GM12892 (cell line): ENCODE results near the gene ZNF14.
"Not testable (repeated sequence)": the region's sequence is repeated elsewhere in the genome, so short reads cannot be mapped to it uniquely, and the experiment has no call there.

Experiments used
- DNase-seq: peaks from one replicate; pipeline ENCODE4 v3.0.0; 2011; ENCODE audit not compliant: insufficient read length
- FAIRE-seq: peaks from 2 replicates; lab custom pipeline; 2011; peaks lifted over from hg19 to GRCh38; lab: Jason Lieb, UNC
- POLR2A ChIP-seq: IDR thresholded peaks from 2 replicates; pipeline ENCODE4 v1.6.1; 2011; ENCODE audit warnings: low read depth, low read length, control low read depth
- POLR2AphosphoS5 ChIP-seq: IDR thresholded peaks from 2 replicates; pipeline ENCODE4 v1.6.1; 2011; ENCODE audit warnings: low read depth, low read length, control low read depth
- TAF1 ChIP-seq: IDR thresholded peaks from 2 replicates; pipeline ENCODE4 v1.6.1; 2011; ENCODE audit warnings: low read depth, mild to moderate bottlenecking, control low read depth, low read length, borderline replicate concordance

The ZNF14 gene

GRCh38 chr19:19697589-19697988 lies 35.3 kb downstream of the ZNF14 start:
- DNase-seq: no peak
- FAIRE-seq: no peak
- no peak for TF ChIP-seq POLR2AphosphoS5
- TF ChIP-seq POLR2A: no peak
- TF ChIP-seq TAF1: no peak

- no peak for TF ChIP-seq POLR2AphosphoS5
- no peak for TF ChIP-seq TAF1
- no peak for TF ChIP-seq POLR2A
- no peak for FAIRE-seq
- no peak for DNase-seq
Measured at GRCh38 chr19:19696386-19696785, 36.5 kb downstream of the ZNF14 start.

DNA sequence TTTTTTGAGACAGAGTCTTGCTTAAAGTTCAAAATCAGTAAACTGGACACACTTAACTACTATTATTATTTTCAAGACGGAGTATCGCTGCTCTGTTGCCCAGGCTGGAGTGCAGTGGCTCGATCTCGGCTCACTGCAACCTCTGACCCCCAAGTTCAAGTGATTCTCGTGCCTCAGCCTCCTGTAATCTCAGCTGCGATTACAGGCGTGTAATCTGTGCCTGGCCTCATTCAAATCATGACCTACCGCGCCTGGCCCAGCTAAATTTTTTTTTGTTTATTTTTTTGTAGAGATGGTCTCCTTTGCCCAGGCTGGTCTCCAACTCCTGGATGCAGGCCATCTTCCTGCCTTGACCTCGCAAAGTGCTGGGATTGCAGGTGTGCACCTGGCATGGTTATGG lies 41.2 kb downstream of the ZNF14 start:
- no peak for TF ChIP-seq POLR2A
- no peak for TF ChIP-seq POLR2AphosphoS5
- TF ChIP-seq TAF1: no peak
- DNase-seq (no peak), FAIRE-seq (no peak)

DNA sequence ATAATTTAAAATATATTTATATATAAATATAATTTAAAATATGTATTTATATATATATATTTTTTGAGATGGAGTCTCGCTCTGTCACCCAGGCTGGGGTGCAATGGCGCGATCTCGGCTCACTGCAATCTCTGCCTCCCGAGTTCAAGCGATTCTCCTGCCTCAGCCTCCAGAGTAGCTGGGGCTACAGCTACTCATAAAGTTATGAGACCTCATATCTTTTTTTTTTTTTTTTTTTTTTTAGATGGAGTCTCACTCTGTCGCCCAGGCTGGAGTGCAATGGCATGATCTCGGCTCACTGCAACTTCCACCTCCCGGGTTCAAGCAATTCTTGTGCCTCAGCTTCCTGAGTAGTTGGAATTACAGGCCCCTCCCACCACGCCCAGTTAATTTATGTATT lies 43.9 kb downstream of the ZNF14 start:
- FAIRE-seq, DNase-seq: not testable (repeated sequence)

- DNase-seq (no peak), FAIRE-seq (no peak)
- TF ChIP-seq POLR2AphosphoS5 (no peak), TAF1 (no peak), POLR2A (no peak)
Measured at GRCh38 chr19:19687090-19687489, 45.8 kb downstream of the ZNF14 start.

- FAIRE-seq (no peak), DNase-seq (no peak)
- TF ChIP-seq POLR2AphosphoS5 (no peak), TAF1 (no peak), POLR2A (no peak)
Measured at GRCh38 chr19:19686580-19686979, 46.3 kb downstream of the ZNF14 start.

DNA sequence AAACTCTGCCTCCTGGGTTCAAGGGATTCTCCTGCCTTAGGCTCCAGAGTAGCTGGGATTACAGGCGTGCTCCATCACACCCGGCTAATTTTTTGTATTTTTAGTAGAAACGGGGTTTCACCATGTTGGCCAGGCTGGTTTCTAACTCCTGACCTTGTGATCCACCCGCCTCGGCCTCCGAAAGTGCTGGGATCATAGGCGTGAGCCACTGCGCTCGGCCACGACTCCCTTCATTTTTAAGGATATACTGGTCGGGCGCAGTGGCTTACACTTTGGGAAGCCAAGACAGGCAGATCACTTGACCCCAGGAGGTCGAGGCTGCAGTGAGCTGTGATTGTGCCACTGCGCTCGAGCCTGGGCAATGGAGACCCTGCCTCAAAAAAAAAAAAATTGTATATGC lies 46.8 kb downstream of the ZNF14 start:
- not testable (repeated sequence) for DNase-seq, FAIRE-seq

GRCh38 chr19:19679176-19680073 lies 53.5 kb downstream of the ZNF14 start:
- no peak for FAIRE-seq
- TF ChIP-seq TAF1 (no peak), POLR2A (no peak), POLR2AphosphoS5 (no peak)
- no peak for DNase-seq

- DNase-seq: no peak
- TF ChIP-seq TAF1 (no peak), POLR2A (no peak), POLR2AphosphoS5 (no peak)
- FAIRE-seq: no peak
Measured at GRCh38 chr19:19677579-19677978, 55.3 kb downstream of the ZNF14 start.

GRCh38 chr19:19674315-19674714 lies 58.6 kb downstream of the ZNF14 start:
- TF ChIP-seq TAF1: no peak
- no peak for TF ChIP-seq POLR2AphosphoS5
- no peak for TF ChIP-seq POLR2A
- DNase-seq: no peak
- no peak for FAIRE-seq

GRCh38 chr19:19672816-19673215 lies 60.1 kb downstream of the ZNF14 start:
- TF ChIP-seq POLR2AphosphoS5 (no peak), POLR2A (no peak), TAF1 (no peak)
- no peak for DNase-seq
- no peak for FAIRE-seq

DNA sequence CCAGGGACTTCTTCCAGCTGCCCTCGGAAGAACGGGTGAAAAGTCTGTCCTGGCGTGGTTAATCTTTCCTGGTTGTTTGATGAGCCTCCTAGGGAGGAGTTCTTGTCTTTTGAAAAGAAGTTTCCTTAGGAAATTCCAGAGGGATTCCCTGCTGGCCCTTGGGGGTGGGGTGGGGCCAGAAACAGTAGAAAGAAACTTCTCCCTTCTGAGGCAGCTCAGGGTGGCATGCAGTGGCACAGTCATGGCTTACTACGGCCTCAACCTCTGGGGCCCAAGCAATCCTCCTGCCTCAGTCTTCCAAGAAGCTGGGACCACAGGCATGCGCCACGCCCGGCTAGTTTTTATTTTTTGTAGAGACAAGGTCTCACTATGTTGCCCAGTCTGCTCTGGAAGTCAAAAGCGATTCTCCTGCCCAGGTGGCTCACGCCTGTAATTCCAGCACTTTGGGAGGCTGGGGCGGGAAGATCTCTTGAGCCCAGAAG lies 62.8 kb downstream of the ZNF14 start:
- no peak for TF ChIP-seq POLR2AphosphoS5
- TF ChIP-seq POLR2A: no peak
- TF ChIP-seq TAF1: no peak
- DNase-seq: no peak
- no peak for FAIRE-seq
